Retinal pigment epithelial cell (primary cell): ENCODE results near the gene NMNAT2.
A peak's percentile ranks its signal among the peaks of the same experiment; 100 is the strongest.

Experiments used
- DNase-seq: peaks from one replicate; pipeline ENCODE4 v3.0.0-alpha.2; 2010; ENCODE audit warnings: low read depth
- H3K4me3 ChIP-seq: 2 replicates; pipeline ENCODE4 v1.5.1; 2011; ENCODE audit warnings: mild to moderate bottlenecking, low read length, control low read depth, moderate library complexity
- TF ChIP-seq, protein P1 (sequence below): conservative IDR thresholded peaks from 2 replicates; pipeline ENCODE4 v1.5.1; 2011; ENCODE audit warnings: low read depth, low read length, control low read depth, inconsistent platforms

The NMNAT2 gene

DNA sequence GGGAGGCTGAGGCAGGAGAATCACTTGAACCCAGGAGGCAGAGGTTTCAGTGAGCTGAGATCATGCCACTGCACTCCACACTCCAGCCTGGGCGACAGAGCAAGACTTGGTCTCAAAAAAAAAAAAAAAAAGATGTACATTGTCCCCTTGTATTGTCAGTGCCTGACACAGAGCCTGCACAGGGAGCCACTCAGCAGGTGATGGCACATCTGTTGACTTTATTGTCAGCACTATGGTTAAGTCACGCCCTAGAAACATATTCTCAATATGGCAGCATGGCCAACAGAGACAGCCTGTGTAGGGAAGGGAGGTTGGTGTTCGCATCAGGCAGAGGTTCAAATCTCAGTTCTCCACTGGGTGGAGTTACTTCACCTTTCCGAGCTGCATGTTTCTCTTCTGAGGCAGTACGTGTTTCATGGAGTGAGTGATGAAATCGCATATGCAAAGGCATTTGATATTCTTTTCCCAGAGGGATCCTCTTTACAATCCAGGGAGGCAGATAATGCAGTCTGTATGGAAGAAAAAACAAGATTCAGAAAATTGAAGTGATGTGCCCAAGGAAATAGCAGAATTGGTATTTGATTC, 211.6 kb downstream of the NMNAT2 start:
- no peak overlapping the region for H3K4me3 ChIP-seq
- DNase-seq = no peak
- TF ChIP-seq, protein P1, sequence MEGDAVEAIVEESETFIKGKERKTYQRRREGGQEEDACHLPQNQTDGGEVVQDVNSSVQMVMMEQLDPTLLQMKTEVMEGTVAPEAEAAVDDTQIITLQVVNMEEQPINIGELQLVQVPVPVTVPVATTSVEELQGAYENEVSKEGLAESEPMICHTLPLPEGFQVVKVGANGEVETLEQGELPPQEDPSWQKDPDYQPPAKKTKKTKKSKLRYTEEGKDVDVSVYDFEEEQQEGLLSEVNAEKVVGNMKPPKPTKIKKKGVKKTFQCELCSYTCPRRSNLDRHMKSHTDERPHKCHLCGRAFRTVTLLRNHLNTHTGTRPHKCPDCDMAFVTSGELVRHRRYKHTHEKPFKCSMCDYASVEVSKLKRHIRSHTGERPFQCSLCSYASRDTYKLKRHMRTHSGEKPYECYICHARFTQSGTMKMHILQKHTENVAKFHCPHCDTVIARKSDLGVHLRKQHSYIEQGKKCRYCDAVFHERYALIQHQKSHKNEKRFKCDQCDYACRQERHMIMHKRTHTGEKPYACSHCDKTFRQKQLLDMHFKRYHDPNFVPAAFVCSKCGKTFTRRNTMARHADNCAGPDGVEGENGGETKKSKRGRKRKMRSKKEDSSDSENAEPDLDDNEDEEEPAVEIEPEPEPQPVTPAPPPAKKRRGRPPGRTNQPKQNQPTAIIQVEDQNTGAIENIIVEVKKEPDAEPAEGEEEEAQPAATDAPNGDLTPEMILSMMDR = no peak

DNA sequence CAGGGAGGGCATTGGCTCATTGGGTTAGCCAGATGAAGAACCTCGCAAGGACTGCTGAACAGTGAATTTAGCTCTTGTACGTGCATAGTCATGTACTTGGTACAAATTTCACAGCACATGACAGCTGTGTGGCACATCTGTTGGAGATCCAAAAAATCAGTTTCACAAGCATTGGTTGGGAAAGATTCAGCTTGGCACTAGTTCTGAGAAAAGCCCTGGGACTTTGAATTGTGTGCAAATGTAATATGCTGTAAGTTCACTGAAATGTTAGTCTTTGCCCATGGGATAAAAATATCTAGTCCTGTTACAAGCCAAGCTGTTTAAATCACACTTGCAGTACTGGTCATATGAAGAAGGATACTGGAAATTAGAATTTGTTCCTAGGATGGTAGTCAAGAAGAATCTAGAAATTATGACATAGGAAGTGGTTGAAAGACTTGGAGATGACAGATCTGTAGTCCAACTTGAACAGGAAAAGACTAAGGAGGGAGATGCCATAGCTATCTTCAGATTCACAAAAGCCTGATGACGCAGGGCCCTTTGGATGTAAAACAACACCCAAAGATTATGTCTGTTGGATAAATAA, 212.9 kb downstream of the NMNAT2 start:
- DNase-seq = no peak
- no peak overlapping the region for H3K4me3 ChIP-seq
- TF ChIP-seq, protein P1 = no peak

DNA sequence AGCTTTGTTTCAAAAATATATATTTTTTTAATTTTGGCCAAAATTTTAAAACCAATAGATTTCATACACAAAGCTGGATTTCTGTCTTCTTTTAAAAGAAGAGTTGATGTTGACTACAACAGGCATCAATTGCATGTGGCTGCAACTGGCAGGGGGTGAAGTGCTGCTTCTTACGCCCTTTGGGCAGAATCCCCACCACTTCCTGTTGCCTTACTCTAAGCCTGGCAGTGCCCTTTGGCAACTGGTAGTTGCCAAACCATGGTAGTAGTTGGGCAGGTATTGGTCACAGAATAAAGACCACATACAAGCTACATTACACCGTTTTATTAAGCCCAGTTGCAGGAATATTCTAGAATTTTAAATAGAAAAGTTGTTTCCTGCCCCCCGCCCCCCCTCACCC, 215.1 kb downstream of the NMNAT2 start:
- H3K4me3 ChIP-seq = no peak overlapping the region
- TF ChIP-seq, protein P1 = no peak
- DNase-seq = no peak

- DNase-seq = no peak
- TF ChIP-seq, protein P1 = no peak
- H3K4me3 ChIP-seq = no peak overlapping the region
Observed at GRCh38 chr1:183200451-183200850, 217.7 kb downstream of the NMNAT2 start.

GRCh38 chr1:183199304-183199703, 218.9 kb downstream of the NMNAT2 start:
- DNase-seq = no peak
- TF ChIP-seq, protein P1 = no peak
- no peak overlapping the region for H3K4me3 ChIP-seq

DNA sequence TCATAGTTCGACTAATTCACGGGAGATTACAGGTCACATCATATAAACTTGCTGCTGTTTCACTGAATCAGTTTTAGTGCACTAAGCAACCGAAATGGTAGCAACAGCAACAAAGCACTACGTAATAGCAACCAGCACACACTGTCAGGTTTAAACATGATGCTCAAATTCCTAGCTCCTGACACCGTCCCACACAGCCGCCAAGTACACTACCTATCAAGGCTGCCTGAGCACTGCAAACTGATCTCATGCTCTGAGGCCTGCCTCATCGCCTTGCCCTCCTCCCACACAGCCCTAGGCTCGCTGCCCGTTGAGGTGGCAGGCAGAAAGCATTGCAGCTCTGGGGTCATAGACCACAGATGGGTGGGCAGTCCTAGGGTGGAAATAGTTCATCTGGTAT, 219.7 kb downstream of the NMNAT2 start:
- peak; percentile 85 for DNase-seq
- TF ChIP-seq, protein P1 = no peak
- H3K4me3 ChIP-seq = no peak overlapping the region
